HG03457 (cell line): ENCODE measurements around the gene CSF2.

ENCODE experiments used
- ATAC-seq: cut with Tn5 transposase; IDR thresholded peaks from one replicate; pipeline ENCODE4 v1.9.1; 2021; ENCODE audit warnings: moderate number of reproducible peaks; ENCODE audit not compliant: unreplicated experiment

Gene CSF2

DNA sequence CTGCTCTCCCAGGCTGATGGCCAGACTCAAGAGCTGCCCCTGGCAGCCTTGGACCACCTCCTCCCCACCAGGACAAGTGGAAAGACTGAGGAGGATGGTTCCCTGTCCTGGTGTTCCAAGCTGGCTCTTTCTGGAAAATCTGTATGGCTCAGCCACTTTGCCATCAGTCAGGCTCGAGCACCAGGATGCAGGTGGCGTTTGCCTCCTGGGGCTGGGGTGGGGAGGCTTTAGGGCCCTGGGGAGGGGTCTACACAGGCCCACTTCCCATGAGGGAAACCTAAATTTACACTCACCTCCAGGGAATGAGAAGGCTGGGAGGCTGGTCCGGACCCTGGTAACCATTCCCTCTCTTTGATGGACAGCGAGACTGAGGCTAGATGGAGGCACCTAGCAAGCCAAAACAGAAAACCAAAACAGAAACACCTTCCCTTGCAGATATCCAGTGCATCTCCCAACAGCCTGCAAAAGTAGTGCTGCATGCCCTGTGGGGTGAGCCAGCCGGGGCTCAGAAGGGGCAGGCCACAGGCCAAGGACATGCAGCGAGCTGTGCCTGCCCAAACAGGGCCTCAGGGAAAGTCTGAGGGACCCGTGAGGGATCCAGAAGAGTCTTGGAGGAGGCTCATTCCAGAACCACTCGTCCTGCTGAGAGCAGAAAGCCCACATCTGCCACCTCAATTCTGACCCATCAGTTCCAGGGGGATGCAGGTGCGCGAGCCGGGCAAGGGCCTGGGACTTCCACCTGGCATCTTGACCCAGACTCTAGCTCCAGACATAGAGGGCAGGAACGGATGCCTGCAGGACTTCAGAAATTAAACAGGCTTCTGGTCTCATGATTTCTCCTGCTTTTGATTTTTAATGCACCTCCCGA is 5.4 kb upstream of the CSF2 start:
- no peak for ATAC-seq

DNA sequence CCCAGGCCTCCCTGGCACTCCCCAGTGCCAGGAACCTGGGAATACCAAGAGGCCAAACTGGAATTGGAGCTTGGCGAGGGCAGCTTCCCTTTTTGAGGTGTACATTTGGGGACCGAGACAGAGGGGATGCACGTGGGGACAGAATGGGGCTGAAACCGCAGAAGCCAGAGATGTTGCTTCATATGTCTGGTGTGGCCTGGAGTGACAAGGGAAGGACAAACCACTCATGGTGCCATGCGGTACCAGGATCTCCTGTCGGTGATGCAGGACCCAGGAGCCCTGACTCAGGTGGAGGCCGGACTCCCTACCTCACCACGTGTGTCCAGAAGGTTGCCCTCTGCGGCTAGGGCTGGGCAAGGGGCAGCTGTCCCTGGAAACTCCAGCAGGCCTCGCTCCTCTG is 4.0 kb upstream of the CSF2 start:
- ATAC-seq = no peak

DNA sequence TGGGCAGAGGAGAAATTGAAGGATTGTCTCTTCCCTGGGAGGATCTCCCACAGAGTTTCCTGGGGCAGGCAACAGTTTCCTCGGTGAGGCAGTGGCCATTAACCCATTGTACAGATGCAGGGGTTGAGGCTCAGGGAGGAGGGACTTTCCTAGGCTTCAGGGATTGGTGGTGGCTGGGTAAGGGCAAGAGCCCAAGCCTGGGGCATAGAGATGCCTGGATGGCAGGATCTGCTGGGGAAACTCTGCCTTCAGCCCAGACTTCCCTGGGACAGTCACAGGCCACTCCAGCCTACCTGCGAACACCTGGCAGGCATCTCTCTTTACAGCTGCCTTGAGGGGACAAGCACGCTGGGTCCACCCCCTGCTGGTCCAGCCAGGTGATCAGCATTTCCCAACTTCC is 3.6 kb upstream of the CSF2 start:
- ATAC-seq = no peak

DNA sequence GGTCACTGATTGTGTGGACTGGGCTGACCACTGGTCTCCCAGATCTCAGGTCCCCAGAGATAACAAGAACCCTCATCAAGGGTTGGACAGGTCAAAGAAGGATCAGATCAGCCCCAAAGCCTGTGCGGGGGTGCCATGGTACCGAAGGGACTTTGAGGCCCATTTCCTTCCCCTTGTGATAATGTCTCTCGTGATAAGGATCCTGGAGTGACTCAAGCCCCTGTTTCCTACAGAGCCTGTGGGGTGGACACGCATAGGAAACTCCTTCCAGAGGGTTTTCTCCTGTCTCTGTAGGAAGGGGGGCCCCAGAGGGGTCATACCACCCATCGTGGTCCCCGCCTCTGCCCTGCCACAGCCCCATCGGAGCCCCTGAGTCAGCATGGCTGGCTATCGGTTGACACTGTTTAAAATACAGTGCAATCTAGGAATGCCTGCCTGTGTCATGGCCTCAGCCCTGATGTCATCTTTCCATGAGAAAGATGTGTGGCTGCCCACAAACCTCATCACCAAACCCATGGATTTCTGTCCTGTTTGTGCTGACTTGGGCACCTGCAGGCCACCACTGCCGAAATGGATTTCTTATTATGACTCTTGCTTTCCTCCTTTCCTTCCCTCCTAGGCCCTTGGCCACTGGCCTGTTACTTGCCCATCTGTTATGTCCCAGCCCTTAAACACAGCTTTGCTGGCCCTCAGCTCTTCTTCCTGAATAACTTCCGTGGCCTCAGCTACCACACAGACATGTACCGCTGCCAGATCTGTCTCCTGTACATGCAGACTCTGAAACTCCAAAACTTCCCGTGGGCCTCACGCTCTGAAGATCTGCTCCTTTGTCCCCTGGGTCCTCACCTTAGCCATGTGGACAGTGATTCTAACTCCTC is 2.9 kb upstream of the CSF2 start:
- no peak for ATAC-seq

DNA sequence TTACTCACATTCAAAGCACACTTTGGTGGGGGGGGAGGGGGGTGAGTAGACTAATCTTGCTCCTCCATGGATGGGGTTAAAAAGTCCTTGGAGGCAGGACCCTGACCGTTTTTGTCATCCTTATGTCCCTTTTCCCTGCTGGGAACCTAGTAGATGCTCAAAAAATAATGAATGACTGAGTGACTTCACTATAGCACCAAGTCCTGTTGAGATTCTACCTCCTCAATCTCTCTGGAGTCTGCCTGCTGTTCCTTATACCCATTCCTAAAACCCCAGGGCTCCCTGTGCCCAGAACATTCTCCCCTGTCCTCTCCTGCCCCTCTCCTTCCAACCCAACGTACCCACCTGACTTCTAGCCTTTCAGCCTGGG is 2.3 kb upstream of the CSF2 start:
- ATAC-seq = no peak

DNA sequence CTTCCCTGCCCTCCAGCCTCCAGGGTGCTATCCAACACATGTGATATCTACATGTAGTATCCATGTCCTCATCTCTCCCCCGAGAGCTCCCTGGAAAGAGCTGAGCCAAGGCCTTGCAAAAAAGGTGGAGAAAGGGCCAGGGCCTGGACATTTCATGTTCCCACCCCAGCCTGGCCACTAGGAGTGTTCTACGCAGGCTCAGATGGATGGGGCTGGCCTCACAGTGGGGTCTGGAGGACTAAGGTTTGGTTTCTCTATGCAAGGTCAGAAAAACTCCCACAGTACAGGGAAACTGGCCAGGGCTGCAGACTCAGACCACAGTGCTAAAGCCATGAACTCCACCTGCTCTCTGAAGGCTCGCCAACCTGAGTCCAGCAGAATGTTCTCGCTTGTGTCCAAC is 1.5 kb upstream of the CSF2 start:
- no peak for ATAC-seq

DNA sequence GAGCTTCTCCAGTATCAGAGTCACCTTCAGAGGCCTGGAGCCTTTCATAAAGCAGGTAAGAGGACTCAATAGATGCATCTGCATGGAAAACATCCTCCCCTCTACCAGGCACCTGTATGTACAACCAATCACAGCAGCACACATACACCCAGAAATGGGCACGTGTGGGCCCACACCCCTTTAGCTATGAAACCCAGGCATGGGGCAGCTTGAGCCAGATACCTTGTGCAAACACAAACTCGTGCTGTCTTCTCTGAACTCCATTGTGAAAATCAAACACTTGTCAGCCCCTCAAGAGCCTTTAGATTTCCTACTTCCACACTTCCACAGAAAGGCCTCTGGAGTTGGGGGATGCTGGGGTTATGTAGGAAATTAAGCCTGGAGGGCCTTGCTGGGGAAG is 1.1 kb upstream of the CSF2 start:
- ATAC-seq = no peak

DNA sequence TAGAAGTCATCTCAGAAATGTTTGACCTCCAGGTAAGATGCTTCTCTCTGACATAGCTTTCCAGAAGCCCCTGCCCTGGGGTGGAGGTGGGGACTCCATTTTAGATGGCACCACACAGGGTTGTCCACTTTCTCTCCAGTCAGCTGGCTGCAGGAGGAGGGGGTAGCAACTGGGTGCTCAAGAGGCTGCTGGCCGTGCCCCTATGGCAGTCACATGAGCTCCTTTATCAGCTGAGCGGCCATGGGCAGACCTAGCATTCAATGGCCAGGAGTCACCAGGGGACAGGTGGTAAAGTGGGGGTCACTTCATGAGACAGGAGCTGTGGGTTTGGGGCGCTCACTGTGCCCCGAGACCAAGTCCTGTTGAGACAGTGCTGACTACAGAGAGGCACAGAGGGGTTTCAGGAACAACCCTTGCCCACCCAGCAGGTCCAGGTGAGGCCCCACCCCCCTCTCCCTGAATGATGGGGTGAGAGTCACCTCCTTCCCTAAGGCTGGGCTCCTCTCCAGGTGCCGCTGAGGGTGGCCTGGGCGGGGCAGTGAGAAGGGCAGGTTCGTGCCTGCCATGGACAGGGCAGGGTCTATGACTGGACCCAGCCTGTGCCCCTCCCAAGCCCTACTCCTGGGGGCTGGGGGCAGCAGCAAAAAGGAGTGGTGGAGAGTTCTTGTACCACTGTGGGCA is 642 bp downstream of the CSF2 start:
- ATAC-seq = no peak

DNA sequence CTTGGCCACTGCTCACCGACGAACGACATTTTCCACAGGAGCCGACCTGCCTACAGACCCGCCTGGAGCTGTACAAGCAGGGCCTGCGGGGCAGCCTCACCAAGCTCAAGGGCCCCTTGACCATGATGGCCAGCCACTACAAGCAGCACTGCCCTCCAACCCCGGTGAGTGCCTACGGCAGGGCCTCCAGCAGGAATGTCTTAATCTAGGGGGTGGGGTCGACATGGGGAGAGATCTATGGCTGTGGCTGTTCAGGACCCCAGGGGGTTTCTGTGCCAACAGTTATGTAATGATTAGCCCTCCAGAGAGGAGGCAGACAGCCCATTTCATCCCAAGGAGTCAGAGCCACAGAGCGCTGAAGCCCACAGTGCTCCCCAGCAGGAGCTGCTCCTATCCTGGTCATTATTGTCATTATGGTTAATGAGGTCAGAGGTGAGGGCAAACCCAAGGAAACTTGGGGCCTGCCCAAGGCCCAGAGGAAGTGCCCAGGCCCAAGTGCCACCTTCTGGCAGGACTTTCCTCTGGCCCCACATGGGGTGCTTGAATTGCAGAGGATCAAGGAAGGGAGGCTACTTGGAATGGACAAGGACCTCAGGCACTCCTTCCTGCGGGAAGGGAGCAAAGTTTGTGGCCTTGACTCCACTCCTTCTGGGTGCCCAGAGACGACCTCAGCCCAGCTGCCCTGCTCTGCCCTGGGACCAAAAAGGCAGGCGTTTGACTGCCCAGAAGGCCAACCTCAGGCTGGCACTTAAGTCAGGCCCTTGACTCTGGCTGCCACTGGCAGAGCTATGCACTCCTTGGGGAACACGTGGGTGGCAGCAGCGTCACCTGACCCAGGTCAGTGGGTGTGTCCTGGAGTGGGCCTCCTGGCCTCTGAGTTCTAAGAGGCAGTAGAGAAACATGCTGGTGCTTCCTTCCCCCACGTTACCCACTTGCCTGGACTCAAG is 1.5 kb downstream of the CSF2 start:
- ATAC-seq = no peak

DNA sequence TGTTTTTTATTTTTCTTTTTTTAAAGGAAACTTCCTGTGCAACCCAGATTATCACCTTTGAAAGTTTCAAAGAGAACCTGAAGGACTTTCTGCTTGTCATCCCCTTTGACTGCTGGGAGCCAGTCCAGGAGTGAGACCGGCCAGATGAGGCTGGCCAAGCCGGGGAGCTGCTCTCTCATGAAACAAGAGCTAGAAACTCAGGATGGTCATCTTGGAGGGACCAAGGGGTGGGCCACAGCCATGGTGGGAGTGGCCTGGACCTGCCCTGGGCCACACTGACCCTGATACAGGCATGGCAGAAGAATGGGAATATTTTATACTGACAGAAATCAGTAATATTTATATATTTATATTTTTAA is 2.1 kb downstream of the CSF2 start:
- ATAC-seq = no peak

DNA sequence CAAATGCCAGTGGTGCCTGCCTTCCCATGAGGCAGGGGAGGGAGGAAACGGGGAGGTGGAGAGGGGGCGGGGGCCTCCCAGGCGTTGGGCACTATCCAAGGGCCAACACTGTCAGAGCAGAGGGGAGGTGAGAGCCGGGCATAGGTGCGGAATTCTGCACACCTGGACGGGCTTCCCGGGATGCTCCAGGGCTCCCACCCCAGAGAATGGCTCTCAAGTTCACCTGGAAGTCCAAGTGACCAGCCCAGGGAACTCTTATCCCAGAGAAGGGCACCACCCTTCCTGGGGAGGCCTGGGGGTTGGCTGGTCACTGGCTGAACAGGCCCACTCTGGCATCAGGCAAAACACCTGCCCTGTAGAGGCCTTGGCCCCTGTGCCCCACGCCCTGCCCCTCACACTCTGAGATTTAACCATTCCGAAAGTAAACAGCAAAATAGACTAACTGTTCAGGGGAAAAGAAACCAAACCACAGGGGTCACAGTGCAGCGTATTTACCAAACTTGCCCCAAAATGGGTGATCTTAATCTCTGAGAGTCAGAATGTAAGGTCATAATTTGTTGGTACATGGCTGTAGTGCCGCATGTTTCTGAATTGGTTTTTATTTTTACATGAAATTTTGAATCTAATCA is 2.7 kb downstream of the CSF2 start:
- ATAC-seq = no peak

DNA sequence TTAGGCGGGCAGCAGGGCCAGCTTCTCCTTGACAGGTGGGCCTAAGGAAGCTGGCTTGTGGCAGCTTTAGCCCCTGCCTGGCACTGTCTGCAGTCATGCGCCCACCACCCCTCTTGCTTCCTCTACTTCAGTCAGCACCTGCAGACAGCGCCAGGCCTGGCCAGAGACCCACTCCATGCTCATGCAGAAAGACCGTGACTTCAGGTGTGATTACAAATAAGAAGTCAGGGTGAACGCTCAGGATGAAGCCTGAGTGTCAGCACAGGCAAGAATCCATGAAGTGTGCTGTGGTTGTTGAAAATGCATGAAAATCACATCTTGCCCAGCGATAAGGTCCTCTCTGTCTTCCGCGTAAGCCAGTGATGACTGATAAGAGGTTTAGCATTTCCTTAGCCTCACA is 3.4 kb downstream of the CSF2 start:
- ATAC-seq = no peak

DNA sequence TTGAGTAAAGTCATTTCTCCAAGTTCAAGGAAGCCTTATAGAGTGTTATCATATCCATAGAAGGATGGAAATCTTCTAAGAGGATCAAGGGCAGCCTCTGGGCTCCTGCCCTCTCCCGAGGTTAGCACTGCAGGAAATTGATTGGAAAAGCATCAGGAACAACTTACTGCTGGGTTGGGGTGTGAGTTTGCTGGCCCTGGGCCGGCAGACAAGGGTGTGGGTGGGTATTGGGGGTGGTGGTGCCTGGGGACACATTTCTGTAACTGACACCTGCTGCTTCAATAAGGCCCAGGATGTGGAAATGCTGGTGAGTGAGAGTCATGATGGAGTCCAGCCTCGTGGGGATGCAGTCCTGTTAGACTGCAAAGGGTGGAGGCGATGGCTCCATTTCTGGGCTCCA is 5.5 kb downstream of the CSF2 start:
- ATAC-seq = no peak

DNA sequence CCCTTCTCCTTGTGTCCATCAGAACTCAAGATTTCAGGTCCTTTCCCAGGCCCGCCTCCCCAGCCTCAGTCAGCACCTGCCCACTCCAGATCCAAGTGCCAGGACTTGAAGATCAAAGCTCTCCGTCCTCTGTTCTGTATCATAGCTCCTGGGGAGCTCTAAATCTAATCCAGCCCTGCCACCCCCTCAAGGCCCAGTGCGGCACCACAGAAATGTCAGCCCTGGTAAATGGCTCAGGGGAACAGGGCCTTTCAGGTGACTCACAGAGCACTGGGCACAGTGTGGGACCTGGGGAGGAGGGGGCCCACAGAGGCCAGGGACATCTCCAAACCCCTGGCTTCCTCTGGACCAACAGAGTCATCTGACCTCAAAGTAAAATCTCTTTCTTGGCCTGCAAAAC is 6.0 kb downstream of the CSF2 start:
- no peak for ATAC-seq

DNA sequence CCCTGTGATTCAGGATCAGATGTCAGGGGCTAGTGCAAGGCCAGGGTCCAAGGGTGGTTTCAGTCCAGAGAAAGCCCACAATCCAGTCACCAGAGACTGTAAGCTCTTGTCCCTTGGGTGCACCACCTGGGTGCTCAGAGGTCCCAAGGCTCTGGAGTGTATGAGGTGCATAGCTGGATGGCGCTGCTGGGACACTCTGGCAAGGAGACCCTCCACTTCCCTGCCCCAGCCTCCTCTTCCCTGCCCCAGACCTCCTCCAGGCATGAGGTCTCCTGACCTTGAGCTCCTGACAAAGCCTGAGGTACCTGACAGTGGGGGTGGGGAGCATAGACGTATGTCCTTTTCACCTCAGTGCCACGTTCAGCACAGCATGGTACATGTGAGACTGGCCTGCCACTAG is 7.0 kb downstream of the CSF2 start:
- ATAC-seq = no peak

DNA sequence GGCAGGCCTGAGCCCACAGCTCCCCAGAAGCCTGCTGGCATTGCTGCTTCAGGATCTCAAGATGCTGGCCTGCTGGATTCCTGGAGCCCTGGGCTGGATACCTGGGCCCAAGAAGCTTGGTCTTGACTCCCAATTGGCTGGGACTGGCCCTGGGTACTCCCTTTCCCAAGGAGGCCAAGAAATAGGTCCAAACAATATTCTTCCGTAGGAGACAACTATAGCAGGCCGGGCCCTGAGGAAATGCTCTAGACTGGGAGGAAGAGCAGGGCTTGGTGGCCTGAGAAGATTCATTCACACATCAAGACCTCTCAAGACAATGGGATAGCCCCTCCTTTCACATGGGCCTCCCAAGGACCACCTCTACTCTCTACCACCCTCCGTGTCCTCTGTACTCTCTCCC is 7.9 kb downstream of the CSF2 start:
- ATAC-seq = no peak

DNA sequence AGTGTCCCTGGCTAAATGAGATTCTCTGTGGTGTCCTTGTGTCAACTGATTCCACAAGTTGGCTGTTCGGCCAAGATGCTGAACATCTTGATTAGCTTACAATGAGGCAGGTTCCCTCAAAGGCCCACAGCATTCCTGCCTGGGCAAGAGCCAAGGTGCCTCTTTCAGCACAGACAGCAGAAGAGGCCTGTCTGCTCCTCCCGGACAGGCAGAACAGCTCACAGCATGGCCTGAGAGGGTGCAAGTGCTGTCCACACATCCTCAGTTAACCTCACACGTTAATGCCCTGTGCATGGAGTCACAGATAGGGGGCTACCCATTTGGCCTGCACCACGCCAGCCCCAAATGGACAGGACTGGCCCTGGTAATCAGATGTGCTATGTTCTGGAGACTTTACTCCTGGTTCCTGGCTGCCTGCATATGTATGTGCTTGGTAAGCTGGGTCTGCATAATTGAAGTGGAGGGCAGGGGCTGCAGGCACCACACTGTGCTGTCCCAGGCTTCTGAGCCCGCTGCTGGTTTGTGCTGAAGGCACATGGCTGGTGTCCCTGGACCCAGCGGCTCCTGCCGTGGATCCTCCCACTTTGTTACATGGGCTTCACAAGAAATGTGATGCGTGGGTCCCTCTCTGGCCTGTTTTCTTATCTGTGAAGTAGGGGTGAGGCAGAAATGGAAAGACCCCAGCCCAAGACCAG is 8.9 kb downstream of the CSF2 start:
- ATAC-seq = no peak

DNA sequence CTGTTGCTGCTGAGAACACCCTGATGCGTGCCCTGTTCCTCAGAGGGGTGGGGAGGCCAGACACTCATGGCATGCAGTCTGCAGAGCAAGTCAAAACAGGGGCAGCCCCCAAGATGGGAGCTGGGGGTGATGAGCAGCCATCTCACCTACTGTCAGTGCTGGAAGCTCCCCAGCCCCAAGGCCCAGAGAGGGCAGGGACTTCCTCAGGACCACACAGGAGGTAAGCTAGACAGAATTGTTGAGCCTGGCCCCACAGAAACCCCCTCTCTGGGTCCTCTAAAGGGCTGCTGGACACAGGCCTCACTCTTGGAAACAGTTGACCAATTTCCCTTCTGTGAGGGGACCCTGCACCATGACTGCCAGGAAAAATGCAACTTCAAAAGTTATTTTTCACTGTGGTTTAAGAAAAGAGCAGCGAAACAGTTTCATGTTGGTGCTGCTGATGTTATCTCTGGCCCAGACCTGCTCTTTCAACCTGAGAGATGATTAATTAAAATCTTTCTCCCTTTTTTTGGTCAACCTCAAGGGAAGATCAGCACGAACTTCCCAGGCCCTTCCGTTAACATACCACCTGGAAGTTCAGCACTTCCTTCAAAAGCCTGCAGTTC is 9.6 kb downstream of the CSF2 start:
- no peak for ATAC-seq

DNA sequence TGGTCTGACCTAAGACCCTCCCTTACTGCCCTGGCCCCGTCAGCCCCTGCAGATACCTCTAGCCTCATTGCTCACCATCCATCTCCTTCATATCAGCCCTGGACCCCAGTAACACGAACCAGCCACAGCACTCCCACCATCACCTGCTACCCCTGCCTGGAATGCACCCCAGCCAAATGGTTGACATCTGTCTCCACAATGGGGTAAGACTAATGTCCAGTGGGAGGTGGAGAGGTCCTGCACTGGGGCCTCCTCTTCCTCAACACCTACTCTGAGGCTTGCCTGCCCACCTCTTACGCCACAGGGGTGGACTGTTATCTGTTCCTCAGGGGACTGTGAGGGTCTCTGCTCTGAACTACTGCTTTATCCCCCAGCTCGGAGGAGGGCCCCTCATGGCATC is 12.1 kb downstream of the CSF2 start:
- no peak for ATAC-seq
